Activated naive CD8-positive, alpha-beta T cell treated with anti-CD3 and anti-CD28 coated beads for 36 hours (primary cell): ENCODE data around the gene EXOC3L2. TPM values are rescaled to one million over a fixed set of nuclear protein-coding genes. Genes with fewer than 3 reads are reported as not detected.

Source experiments
- DNase-seq: peaks from one replicate; pipeline ENCODE4 v3.0.0; 2021
- H3K27ac Mint-ChIP-seq: one replicate; pipeline ENCODE4 v1.8.0; 2022; ENCODE audit warnings: mild to moderate bottlenecking, moderate library complexity, mixed read lengths
- H3K27me3 Mint-ChIP-seq: one replicate; pipeline ENCODE4 v1.8.0; 2022; ENCODE audit warnings: mild to moderate bottlenecking, mixed read lengths
- H3K36me3 Mint-ChIP-seq: one replicate; pipeline ENCODE4 v1.8.0; 2021; ENCODE audit warnings: mild to moderate bottlenecking, mixed read lengths
- H3K4me1 Mint-ChIP-seq: one replicate; pipeline ENCODE4 v1.8.0; 2021; ENCODE audit warnings: mixed read lengths
- H3K4me3 Mint-ChIP-seq: one replicate; pipeline ENCODE4 v1.8.0; 2022; ENCODE audit warnings: mild to moderate bottlenecking, moderate library complexity, mixed read lengths
- H3K9me3 Mint-ChIP-seq: one replicate; pipeline ENCODE4 v1.8.0; 2022; ENCODE audit warnings: mixed read lengths
- total RNA-seq, 2 experiments: library from RNA; stranded (reverse); gene quantifications; one replicate each; pipeline ENCODE4 v1.2.3, GENCODE V29; 2021

EXOC3L2 gene
- total RNA-seq, 2 experiments from 2014 or later: not detected

DNA sequence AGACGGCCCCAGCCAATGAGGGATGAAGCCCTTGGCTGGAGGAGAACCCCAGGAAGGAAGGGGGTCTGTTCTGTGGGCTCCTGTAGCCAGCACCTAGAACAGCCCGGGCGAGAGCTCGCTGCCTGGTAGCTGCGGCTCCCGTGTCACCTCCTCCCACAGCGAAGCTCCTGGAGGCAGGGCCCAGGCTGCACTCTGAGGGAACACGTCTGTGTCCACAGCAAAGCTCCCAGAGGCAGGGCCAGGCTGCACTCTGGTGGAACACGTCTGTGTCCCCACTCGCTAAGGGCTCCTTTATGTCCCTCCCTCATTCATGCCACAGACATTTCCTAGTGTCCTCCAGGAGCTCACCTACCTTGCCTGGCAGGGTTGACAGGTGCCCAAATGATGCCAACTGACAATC, 75.6 kb downstream of the EXOC3L2 start:
- Mint-ChIP-seq H3K4me1 (peaks cover 25% of the 10 kb centered on the region), H3K27me3 (no peaks in the 10 kb centered on the region), H3K9me3 (no peaks in the 10 kb centered on the region), H3K27ac (no peak overlapping the region), H3K4me3 (no peak overlapping the region), H3K36me3 (peaks cover 2% of the 10 kb centered on the region)
- no peak for DNase-seq

DNA sequence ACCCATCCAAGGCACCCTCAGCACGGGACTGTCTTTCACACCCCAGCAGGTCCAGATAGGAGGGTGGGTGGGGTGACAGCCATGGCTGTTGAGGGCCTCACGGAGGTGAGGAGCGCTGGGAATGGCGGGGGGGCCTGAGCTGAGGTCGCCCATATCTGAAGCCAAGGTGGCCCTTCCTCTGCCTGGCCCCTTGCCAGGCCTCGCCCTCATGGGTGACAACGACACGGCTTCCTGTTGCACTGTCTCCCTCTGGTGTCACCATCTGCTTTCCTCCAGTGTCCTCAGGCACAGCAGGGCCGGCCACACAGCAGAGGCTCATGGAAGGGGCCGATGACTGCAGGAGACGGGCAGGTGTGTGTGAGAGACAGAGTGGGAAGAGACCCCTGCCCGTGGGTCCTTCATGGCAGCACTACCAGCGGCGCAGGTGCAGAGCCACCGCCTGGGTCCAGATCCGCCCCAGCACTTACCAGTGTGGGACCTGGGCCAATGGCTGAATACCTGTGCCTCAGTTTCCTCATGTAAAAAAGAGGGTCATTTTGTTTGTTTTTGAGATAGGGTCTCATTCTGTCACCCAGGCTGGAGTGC, 76.3 kb downstream of the EXOC3L2 start:
- no peaks in the 10 kb centered on the region for H3K27me3 Mint-ChIP-seq
- no peaks in the 10 kb centered on the region for H3K9me3 Mint-ChIP-seq
- H3K4me3 Mint-ChIP-seq: no peak overlapping the region
- H3K36me3 Mint-ChIP-seq: peaks cover 2% of the 10 kb centered on the region
- DNase-seq: no peak
- H3K27ac Mint-ChIP-seq: no peak overlapping the region
- peaks cover 31% of the 10 kb centered on the region for H3K4me1 Mint-ChIP-seq

DNA sequence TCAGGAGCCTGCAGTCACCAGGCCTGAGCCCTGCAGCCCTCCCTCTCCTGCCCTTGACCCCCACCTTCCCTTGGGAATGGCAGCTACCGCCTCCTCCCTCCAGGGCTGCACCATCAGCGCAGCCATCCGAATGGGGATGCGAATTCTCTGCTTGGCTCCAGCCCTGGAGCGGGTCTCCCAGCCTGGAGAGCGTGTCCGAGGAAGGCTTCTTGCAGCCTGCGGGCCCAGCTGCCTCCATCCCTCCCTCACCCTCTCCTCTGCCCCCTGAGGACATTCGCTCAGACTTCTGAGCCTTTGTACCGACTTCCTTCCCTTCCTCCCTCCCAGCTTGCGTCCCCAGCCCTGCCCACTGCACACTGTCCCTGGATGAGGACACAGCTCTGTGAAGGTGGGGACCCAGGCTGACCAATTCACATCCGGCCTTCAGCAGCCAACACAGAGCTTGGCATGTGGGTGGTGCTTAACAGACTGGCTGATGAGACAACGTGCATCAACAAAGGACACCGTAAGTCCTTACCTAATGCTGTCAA, 78.4 kb downstream of the EXOC3L2 start:
- H3K4me1 Mint-ChIP-seq: peaks cover 25% of the 10 kb centered on the region
- H3K4me3 Mint-ChIP-seq: no peak overlapping the region
- no peaks in the 10 kb centered on the region for H3K9me3 Mint-ChIP-seq
- H3K27ac Mint-ChIP-seq: no peak overlapping the region
- H3K36me3 Mint-ChIP-seq: peaks cover 2% of the 10 kb centered on the region
- no peaks in the 10 kb centered on the region for H3K27me3 Mint-ChIP-seq
- DNase-seq: no peak

DNA sequence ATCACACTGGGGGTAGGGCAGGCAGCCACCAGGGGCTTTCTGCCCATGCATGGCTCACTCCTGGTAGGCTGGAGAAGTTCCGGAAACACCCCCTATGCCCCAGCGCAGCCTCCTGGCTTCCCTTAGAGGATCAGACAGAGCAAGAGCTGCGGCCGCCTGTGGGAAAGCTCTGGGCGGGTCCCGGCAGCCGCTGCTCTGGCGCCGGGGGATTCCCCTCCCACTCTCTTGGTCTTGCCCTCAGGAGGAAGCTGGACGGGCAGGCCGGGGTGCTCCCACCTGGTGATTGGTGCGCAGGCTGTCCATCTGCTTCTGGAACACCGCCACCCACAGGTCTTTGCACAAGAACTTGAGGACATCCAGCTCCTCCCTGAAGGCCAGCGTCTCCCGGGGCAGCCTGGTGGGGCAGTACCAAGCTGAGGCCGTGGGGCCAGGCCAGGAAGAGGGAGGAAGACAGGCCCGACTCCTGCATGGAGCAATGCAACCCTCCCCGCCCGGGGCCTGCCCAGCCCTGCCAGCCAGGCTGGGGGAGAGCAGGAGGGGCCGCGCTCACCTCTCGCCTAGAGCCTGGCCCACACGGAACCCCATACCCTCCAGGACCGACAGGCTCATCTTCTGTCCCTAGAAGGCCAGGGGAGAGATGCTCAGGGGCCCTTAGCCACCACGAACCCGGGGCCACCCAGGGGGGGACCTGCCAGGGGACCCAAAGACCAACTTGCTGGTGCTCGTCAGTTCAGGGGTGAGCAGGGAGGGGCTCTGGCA, 80.5 kb downstream of the EXOC3L2 start:
- DNase-seq: peak; percentile 82
- H3K27ac Mint-ChIP-seq: peak overlapping the region; percentile 66
- no peaks in the 10 kb centered on the region for H3K27me3 Mint-ChIP-seq
- H3K36me3 Mint-ChIP-seq: no peaks in the 10 kb centered on the region
- no peak overlapping the region for H3K4me3 Mint-ChIP-seq
- no peaks in the 10 kb centered on the region for H3K9me3 Mint-ChIP-seq
- H3K4me1 Mint-ChIP-seq: peaks cover 14% of the 10 kb centered on the region

DNA sequence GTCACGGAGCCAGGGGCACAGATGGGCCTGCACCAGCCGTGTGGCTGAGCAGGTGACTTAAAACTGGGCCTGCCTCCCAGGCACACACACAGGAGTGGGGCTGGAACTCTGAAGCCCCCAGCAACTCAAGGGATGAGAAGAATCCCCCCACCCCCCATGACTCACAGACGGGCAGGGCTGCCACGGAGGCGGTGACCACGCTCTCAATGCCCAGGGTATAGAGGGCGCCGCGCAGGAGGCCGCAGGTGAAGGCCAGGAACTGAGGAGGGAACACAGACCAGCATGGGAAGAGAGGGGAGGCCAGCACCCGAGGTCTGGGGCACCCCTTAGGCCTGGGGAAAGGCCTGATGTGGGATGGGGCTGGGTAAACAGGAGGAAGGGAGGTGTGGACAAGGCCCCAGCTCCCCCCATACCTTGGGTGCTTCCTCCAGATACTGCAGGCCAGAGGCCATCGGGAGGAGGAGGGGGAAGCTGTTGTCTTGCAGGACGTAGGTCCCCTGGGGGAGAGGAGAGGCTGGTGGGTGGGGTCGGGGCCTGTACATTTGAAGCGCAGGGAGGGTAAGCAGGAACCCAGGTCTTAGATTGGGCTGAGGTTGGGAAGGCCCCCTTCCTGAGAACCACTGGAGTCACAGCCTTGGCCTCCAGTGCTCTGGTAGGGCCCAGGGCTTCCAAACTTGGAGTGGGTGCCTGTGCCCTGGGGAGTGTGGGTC, 81.3 kb downstream of the EXOC3L2 start:
- Mint-ChIP-seq H3K4me1 (peaks cover 14% of the 10 kb centered on the region), H3K27me3 (no peaks in the 10 kb centered on the region), H3K27ac (peak overlapping the region; percentile 66), H3K4me3 (no peak overlapping the region), H3K9me3 (no peaks in the 10 kb centered on the region), H3K36me3 (no peaks in the 10 kb centered on the region)
- DNase-seq: no peak

DNA sequence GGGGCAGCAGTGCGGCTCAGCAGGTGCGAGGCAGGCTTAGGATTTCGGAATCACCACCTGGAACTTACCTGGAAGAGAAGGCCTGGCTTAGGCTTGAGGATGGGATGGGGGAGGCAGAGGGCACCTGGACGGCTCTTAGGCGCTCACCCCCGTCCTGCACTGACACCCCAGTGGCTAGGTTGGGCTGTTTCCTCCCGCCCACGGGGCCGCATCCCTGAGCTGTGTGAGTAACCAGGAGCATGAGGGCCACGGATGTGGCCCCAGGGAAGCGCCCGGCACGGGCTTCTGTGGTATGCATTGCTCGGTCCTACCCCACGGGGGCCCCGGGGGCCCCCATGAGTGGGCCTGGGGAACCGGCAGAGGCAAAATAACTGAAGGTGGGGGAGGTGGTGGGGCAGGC, 82.1 kb downstream of the EXOC3L2 start:
- DNase-seq: no peak
- Mint-ChIP-seq H3K9me3 (no peaks in the 10 kb centered on the region), H3K4me1 (peaks cover 14% of the 10 kb centered on the region), H3K27ac (no peak overlapping the region), H3K4me3 (no peak overlapping the region), H3K36me3 (no peaks in the 10 kb centered on the region), H3K27me3 (peaks cover under 1% of the 10 kb centered on the region)

DNA sequence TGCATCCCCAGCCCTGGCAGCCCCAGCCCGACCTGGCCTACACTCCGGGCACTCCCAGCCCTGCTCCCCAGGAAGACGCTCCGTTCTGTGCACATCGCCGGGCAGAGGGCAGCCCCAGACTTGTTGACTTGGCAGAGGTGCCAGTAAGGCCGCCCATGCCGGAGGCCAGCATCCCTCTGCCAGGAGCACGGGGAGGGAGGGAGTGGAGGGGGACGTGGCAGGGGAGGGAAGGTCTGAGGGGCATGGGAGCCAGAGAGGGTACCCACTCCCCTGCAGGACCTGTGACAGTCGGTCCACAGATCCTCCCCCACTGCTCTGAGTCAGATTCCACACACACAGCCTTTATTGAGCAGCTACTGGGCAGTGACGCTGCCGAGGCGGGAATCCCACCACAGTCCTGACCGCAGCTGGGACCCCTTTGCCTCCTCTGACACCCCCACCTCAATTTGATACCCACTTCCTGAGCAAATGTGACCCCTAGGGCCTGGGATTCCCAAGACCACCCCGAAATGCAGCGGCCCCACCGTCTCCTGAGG, 82.5 kb downstream of the EXOC3L2 start:
- H3K9me3 Mint-ChIP-seq: no peaks in the 10 kb centered on the region
- H3K36me3 Mint-ChIP-seq: no peaks in the 10 kb centered on the region
- H3K27me3 Mint-ChIP-seq: peaks cover 3% of the 10 kb centered on the region
- no peak overlapping the region for H3K4me3 Mint-ChIP-seq
- peaks cover 14% of the 10 kb centered on the region for H3K4me1 Mint-ChIP-seq
- H3K27ac Mint-ChIP-seq: no peak overlapping the region
- no peak for DNase-seq

Other genes with a start within 250 kb of the EXOC3L2 start
- 10 to 100 TPM; 45.5 to 45.8 TPM for gene RELB, start 243.9 kb downstream of the EXOC3L2 start, total RNA-seq
- 10 to 100 TPM; 89.9 to 94.2 TPM for gene CLASRP, start 206.4 kb downstream of the EXOC3L2 start, total RNA-seq
- 1 to 10 TPM; 5.4 to 6.3 TPM for gene ZNF296, start 168.9 kb downstream of the EXOC3L2 start, total RNA-seq
- 10 to 100 TPM; 53.6 to 58.2 TPM for gene GEMIN7, start 166.1 kb downstream of the EXOC3L2 start, total RNA-seq
- gene PPP1R37, start 152.2 kb downstream of the EXOC3L2 start, total RNA-seq: 10 to 100 TPM; 13.3 to 15.3 TPM
- gene NKPD1, start 84.4 kb downstream of the EXOC3L2 start, total RNA-seq: under 1 TPM in 1 of 2 experiments, not detected in 1; 0.24 TPM
- gene TRAPPC6A, start 67.2 kb downstream of the EXOC3L2 start, total RNA-seq: 10 to 100 TPM; 19.8 to 22.9 TPM
- gene BLOC1S3, start 66.6 kb downstream of the EXOC3L2 start, total RNA-seq: 10 to 100 TPM; 10.5 to 13.3 TPM
- gene MARK4, start 5.9 kb upstream of the EXOC3L2 start, total RNA-seq: 10 to 100 TPM; 12.6 to 14.9 TPM
- gene CKM, start 77.5 kb upstream of the EXOC3L2 start, total RNA-seq: not detected
- gene KLC3, start 95.3 kb upstream of the EXOC3L2 start, total RNA-seq: not detected
- 10 to 100 TPM; 25.5 to 29.1 TPM for gene ERCC2, start 125.2 kb upstream of the EXOC3L2 start, total RNA-seq
- 1 to 10 TPM; 3.6 to 4.7 TPM for gene PPP1R13L, start 159.7 kb upstream of the EXOC3L2 start, total RNA-seq
- 10 to 100 TPM; 27.0 to 27.1 TPM for gene POLR1G, start 161.2 kb upstream of the EXOC3L2 start, total RNA-seq
- gene ERCC1, start 178.5 kb upstream of the EXOC3L2 start, total RNA-seq: 10 to 100 TPM; 50.0 to 53.2 TPM
- 10 to 100 TPM in 1 of 2 experiments, 1 to 10 TPM in 1; 9.7 to 10.5 TPM for gene FOSB, start 222.6 kb upstream of the EXOC3L2 start, total RNA-seq